ENCODE results near the gene KRT40. TPM values are rescaled to one million over a fixed set of nuclear protein-coding genes. Genes with fewer than 3 reads are reported as not detected.

KRT40 gene
- not detected for total RNA-seq

- DNase-seq (ENCODE audit: low spot score) (no peak), ATAC-seq (no peak)
- Mint-ChIP-seq H3K4me1 (ENCODE audit: low read depth in 2 of 2) (no peaks in the 10 kb centered on the region), H3K27ac (no peak within 1 kb of the TSS), H3K27me3 (peaks cover 22 to 30% of the 10 kb centered on the region in 2 donors), H3K4me3 (no peak within 1 kb of the TSS), H3K36me3 (no peaks in the 10 kb centered on the region), H3K9me3 (no peaks in the 10 kb centered on the region)
These were observed at the start of gene KRT40 for GRCh38 chr17:40984226-40984625. Gene KRT40, minus strand, starts transcription at chr17:40984326. Its CDS starts 53 bp downstream, at chr17:40984273.

- Mint-ChIP-seq H3K27ac (no peak within 1 kb of the TSS), H3K4me3 (no peak within 1 kb of the TSS), H3K9me3 (no peaks in the 10 kb centered on the region), H3K27me3 (peaks cover 23 to 61% of the 10 kb centered on the region in 2 donors), H3K4me1 (ENCODE audit: low read depth in 2 of 2) (no peaks in the 10 kb centered on the region), H3K36me3 (no peaks in the 10 kb centered on the region)
- DNase-seq (ENCODE audit: low spot score) (no peak), ATAC-seq (no peak)
These were observed 45.6 kb upstream of the KRT40 start, which contains the start of gene KRTAP1-4 for GRCh38 chr17:41029633-41030245. Gene KRTAP1-4, minus strand, starts transcription at chr17:41030195. Its CDS starts 117 bp downstream, at chr17:41030078.

GRCh38 chr17:41026715-41027471, 42.8 kb upstream of the KRT40 start, which contains the start of gene KRTAP1-5:
Gene KRTAP1-5, minus strand, starts transcription at chr17:41027208. Its CDS starts 53 bp downstream, at chr17:41027155.
- Mint-ChIP-seq H3K4me3 (no peak within 1 kb of the TSS), H3K9me3 (no peaks in the 10 kb centered on the region), H3K27me3 (peaks cover 21 to 57% of the 10 kb centered on the region in 2 donors), H3K27ac (no peak within 1 kb of the TSS), H3K4me1 (ENCODE audit: low read depth in 2 of 2) (no peaks in the 10 kb centered on the region), H3K36me3 (no peaks in the 10 kb centered on the region)
- ATAC-seq (no peak), DNase-seq (ENCODE audit: low spot score) (no peak)

- Mint-ChIP-seq H3K27me3 (peaks cover 17 to 44% of the 10 kb centered on the region in 2 donors), H3K36me3 (no peaks in the 10 kb centered on the region), H3K4me1 (ENCODE audit: low read depth in 2 of 2) (no peaks in the 10 kb centered on the region), H3K4me3 (no peak overlapping the region), H3K9me3 (no peaks in the 10 kb centered on the region), H3K27ac (no peak overlapping the region)
- DNase-seq (ENCODE audit: low spot score) (no peak), ATAC-seq (no peak)
These were observed 40.6 kb upstream of the KRT40 start for GRCh38 chr17:41024697-41025096.

- Mint-ChIP-seq H3K27ac (no peak overlapping the region), H3K4me3 (no peak overlapping the region), H3K4me1 (ENCODE audit: low read depth in 2 of 2) (no peaks in the 10 kb centered on the region), H3K27me3 (peaks cover 16 to 26% of the 10 kb centered on the region in 2 donors), H3K9me3 (no peaks in the 10 kb centered on the region), H3K36me3 (no peaks in the 10 kb centered on the region)
- DNase-seq (ENCODE audit: low spot score), result no peak
- ATAC-seq, result no peak
These were observed 36.2 kb upstream of the KRT40 start for GRCh38 chr17:41020336-41020735.

- Mint-ChIP-seq H3K4me1 (ENCODE audit: low read depth in 2 of 2) (no peaks in the 10 kb centered on the region), H3K27ac (no peak overlapping the region), H3K4me3 (no peak overlapping the region), H3K36me3 (no peaks in the 10 kb centered on the region), H3K9me3 (no peaks in the 10 kb centered on the region), H3K27me3 (peaks cover 16 to 29% of the 10 kb centered on the region in 2 donors)
- no peak for ATAC-seq
- DNase-seq (ENCODE audit: low spot score), result no peak
These were observed 35.3 kb upstream of the KRT40 start for GRCh38 chr17:41019415-41019814.

- H3K9me3 Mint-ChIP-seq, result no peaks in the 10 kb centered on the region
- DNase-seq (ENCODE audit: low spot score), result no peak
- H3K4me1 Mint-ChIP-seq (ENCODE audit: low read depth in 2 of 2), result no peaks in the 10 kb centered on the region
- H3K27me3 Mint-ChIP-seq, result peaks cover 16 to 29% of the 10 kb centered on the region in 2 donors
- no peak for ATAC-seq
- H3K36me3 Mint-ChIP-seq, result no peaks in the 10 kb centered on the region
- H3K27ac Mint-ChIP-seq, result no peak overlapping the region
- H3K4me3 Mint-ChIP-seq, result no peak overlapping the region
These were observed 34.4 kb upstream of the KRT40 start for GRCh38 chr17:41018541-41018940.

- H3K36me3 Mint-ChIP-seq, result no peaks in the 10 kb centered on the region
- H3K27ac Mint-ChIP-seq, result no peak overlapping the region
- DNase-seq (ENCODE audit: low spot score), result no peak
- no peak for ATAC-seq
- no peaks in the 10 kb centered on the region for H3K9me3 Mint-ChIP-seq
- no peak overlapping the region for H3K4me3 Mint-ChIP-seq
- no peaks in the 10 kb centered on the region for H3K4me1 Mint-ChIP-seq (ENCODE audit: low read depth in 2 of 2)
- peaks cover 17 to 35% of the 10 kb centered on the region in 2 donors for H3K27me3 Mint-ChIP-seq
These were observed 32.6 kb upstream of the KRT40 start for GRCh38 chr17:41016578-41017215.

GRCh38 chr17:41015454-41015853, 31.3 kb upstream of the KRT40 start:
- Mint-ChIP-seq H3K27ac (no peak overlapping the region), H3K4me3 (no peak overlapping the region), H3K4me1 (ENCODE audit: low read depth in 2 of 2) (no peaks in the 10 kb centered on the region), H3K27me3 (peaks cover 23 to 46% of the 10 kb centered on the region in 2 donors), H3K36me3 (no peaks in the 10 kb centered on the region), H3K9me3 (no peaks in the 10 kb centered on the region)
- ATAC-seq, result no peak
- DNase-seq (ENCODE audit: low spot score), result no peak

- DNase-seq (ENCODE audit: low spot score), result no peak
- no peak overlapping the region for H3K27ac Mint-ChIP-seq
- no peak for ATAC-seq
- H3K36me3 Mint-ChIP-seq, result no peaks in the 10 kb centered on the region
- H3K4me3 Mint-ChIP-seq, result no peak overlapping the region
- H3K9me3 Mint-ChIP-seq, result no peaks in the 10 kb centered on the region
- peaks cover 23 to 47% of the 10 kb centered on the region in 2 donors for H3K27me3 Mint-ChIP-seq
- H3K4me1 Mint-ChIP-seq (ENCODE audit: low read depth in 2 of 2), result no peaks in the 10 kb centered on the region
These were observed 29.5 kb upstream of the KRT40 start for GRCh38 chr17:41013606-41014005.

- Mint-ChIP-seq H3K4me3 (no peak overlapping the region), H3K36me3 (no peaks in the 10 kb centered on the region), H3K4me1 (ENCODE audit: low read depth in 2 of 2) (no peaks in the 10 kb centered on the region), H3K27me3 (peaks cover 25 to 51% of the 10 kb centered on the region in 2 donors), H3K9me3 (no peaks in the 10 kb centered on the region), H3K27ac (no peak overlapping the region)
- no peak for ATAC-seq
- DNase-seq (ENCODE audit: low spot score), result no peak
These were observed 29.1 kb upstream of the KRT40 start for GRCh38 chr17:41013181-41013580.

- no peak overlapping the region for H3K27ac Mint-ChIP-seq
- H3K4me3 Mint-ChIP-seq, result no peak overlapping the region
- H3K27me3 Mint-ChIP-seq, result peaks cover 25 to 53% of the 10 kb centered on the region in 2 donors
- H3K4me1 Mint-ChIP-seq (ENCODE audit: low read depth in 2 of 2), result no peaks in the 10 kb centered on the region
- ATAC-seq (no peak), DNase-seq (ENCODE audit: low spot score) (no peak)
- H3K9me3 Mint-ChIP-seq, result no peaks in the 10 kb centered on the region
- no peaks in the 10 kb centered on the region for H3K36me3 Mint-ChIP-seq
These were observed 28.4 kb upstream of the KRT40 start for GRCh38 chr17:41012326-41013120.

GRCh38 chr17:41010441-41010840, 26.3 kb upstream of the KRT40 start:
- ATAC-seq, result no peak

More at GRCh38 chr17:41010441-41010840, 26.3 kb upstream of the KRT40 start:
- no peak for DNase-seq (ENCODE audit: low spot score)
- Mint-ChIP-seq H3K4me1 (ENCODE audit: low read depth in 2 of 2) (no peaks in the 10 kb centered on the region), H3K36me3 (no peaks in the 10 kb centered on the region), H3K9me3 (no peaks in the 10 kb centered on the region), H3K27ac (no peak overlapping the region), H3K27me3 (peaks cover 19 to 45% of the 10 kb centered on the region in 2 donors), H3K4me3 (no peak overlapping the region)
